SK-MEL-5 (cell line): Measurements from ENCODE around the gene RFX8. TPM values are rescaled to one million over a fixed set of nuclear protein-coding genes. Genes with fewer than 3 reads are reported as not detected.

Source experiments
- DNase-seq: peaks from one replicate; pipeline ENCODE4 v3.0.0-alpha.2; 2016; ENCODE audit warnings: low read depth, low spot score
- in situ Hi-C: cut with HindIII; loops from 2 replicates; pipeline ENCODE4 v1.10.0; 2016; ENCODE audit warnings: low sequenced_read_pairs, high pct_unique_total_duplicates, low pct_unique_long_range_greater_than_20kb
- total RNA-seq: library from RNA; depleted of rRNA; stranded (reverse); fragments of >200 nt; shearing (Covaris generic); gene quantifications from 2 replicates; pipeline ENCODE4 v1.2.3, GENCODE V29; 2014

RFX8 gene
- total RNA-seq, 1 experiment from 2014 or later, result not detected

- in situ Hi-C loops, result no loop called here
- no peak for DNase-seq
Observed at GRCh38 chr2:101428422-101429176, 46.3 kb downstream of the RFX8 start.

DNA sequence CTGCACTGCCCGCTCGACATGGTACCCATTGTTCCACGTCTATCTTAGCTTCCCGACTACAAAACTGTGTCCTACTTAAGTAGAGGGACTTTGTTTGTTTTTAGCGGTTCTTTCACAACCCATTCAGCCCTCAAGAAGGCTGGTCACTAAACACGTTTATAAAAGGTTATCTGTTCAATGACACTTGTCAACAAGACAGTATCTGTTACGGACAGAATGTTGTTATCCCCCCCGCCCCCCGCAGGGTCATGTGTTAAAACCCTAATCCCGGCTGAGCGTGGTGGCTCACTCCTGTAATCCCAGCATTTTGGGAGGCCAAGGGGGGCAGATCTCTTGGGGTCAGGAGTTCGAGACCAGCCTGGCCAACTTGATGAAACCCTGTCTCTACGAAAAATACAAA lies 47.2 kb downstream of the RFX8 start:
- in situ Hi-C loops, result no loop called here
- no peak for DNase-seq

DNA sequence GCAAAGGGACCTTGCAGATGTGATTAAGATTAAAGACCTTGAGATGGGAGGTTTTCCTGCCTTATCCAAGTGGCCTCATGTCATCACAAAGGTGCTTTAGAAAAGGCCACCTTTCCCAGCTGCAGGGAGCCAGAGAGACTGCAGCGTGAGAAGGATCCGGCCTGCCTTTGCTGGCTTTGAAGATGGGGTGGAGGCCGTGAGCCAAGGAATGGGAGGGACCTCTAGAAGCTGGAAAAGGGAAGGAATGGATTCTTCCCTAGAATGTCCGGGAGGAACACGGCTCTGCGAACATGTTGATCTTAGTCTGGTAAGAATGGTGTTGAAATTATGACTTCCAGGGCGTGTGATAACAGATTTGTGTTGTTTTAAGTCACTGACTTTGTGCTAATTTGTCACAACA lies 47.7 kb downstream of the RFX8 start:
- in situ Hi-C loops, result no loop called here
- DNase-seq, result no peak

DNA sequence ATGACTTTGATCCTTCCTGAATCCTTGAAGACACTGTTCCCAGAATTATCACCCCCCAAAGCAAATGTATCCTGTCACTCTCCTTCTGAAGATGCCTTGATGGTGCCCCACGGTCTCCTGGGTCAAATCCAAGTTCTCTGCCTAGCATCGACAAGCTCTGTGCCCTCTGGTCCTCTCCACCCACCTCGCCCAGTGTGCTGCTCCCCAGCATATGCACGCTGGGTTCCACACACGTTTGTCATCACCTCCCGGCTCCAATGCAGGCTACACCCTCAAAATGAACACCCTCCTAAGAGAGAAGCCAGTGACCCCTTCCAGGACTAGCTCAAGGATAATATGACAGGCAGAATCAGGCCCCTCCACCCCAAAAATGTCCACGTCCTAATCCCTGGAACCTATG lies 48.1 kb downstream of the RFX8 start:
- DNase-seq, result no peak
- in situ Hi-C loops, result no loop called here

DNA sequence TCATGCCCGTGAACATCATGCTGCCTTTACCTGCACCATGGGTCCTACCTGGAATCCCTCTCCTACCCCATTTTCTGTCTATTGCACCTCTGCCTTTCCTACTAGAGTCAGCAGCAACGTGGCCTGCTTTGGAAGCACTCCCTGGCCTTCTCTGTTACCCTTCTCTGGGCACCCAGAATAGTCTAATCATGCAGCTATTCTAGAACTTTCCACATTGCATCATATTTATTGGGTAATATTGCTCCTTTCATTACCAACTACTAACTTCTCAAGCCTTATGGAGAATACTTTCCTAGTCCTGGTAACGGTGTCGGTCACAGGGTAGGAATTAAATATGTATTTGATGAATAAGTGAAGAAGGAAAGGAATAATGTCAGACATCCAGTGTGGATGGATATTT lies 54.3 kb downstream of the RFX8 start:
- in situ Hi-C loops, result no loop called here
- no peak for DNase-seq

GRCh38 chr2:101419096-101419663 lies 55.7 kb downstream of the RFX8 start:
- in situ Hi-C loops, result no loop called here

DNA sequence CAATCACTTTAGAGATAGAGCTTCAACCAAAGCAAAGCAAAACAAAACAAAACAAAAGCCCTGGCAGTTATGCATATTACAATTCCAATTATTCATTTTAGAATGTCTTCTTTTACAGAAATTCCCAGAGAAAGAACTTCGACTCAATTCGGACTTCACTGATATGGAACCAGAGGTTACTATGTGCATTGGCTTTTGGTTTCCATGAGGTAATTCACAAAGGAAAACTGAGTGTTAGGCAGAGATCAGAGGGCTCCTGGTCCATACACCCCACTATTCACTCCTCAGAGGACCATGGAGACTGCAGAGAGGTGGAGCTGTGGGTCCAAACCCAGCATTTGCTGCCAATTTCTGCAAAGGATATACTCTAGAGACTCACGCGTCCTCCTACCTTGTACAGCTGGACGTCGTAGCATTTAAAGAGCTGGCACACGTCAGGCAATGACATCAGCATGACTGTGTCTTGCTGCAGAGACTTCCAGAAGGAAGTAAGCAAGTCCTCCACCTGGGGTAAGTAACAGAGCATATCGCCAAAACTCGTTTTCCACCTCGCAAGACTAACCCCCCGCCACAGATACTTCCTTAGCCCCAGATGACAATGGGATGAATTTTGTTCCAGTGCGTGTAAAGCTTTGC lies 56.3 kb downstream of the RFX8 start:
- in situ Hi-C loops, result no loop called here
- DNase-seq, result no peak

More at GRCh38 chr2:101419096-101419663, 55.7 kb downstream of the RFX8 start:
- DNase-seq, result peak; percentile 74

- in situ Hi-C loops, result no loop called here
Observed at GRCh38 chr2:101416609-101417008, 58.3 kb downstream of the RFX8 start.

DNA sequence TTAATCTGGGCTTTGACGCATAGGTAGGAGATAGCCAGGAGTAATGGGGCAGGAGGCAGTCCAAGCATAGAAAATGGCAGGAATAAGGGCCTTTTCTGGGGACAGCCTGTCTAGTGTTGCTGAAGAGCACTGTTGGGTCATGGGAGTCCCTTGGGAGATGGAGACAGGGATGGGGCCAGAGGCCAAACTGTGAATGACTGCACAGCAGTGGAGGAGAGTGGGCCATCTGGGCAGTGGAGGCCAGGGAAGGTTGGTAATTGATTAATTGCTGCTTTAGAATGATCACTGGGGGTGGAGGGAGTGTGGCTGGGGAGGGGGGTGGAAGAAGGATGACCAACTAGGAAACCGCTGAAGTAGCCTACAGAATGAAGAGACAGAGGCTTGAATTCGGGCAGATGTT lies 59.0 kb downstream of the RFX8 start:
- DNase-seq, result no peak
- in situ Hi-C loops, result no loop called here

More at GRCh38 chr2:101416609-101417008, 58.3 kb downstream of the RFX8 start:
- DNase-seq, result no peak

DNA sequence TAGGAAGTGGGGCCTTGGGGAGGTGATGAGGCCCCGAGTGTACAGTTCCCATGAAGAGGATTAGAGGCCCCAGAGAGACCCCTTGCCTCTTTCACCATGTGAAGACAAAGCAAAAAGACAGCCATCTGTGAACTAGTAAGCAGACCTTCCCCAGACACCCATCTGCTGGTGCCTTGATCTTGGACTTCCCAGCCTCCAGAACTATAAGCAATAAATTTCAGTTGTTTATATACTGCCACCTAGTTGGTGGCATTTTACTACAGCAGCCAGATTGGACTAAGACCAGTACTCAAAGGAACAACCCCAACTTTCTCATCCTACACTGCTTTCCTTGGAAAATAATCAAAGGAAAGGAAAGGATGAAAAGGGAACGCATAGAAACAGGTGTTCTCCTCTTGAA lies 59.7 kb downstream of the RFX8 start:
- in situ Hi-C loops, result no loop called here
- no peak for DNase-seq

DNA sequence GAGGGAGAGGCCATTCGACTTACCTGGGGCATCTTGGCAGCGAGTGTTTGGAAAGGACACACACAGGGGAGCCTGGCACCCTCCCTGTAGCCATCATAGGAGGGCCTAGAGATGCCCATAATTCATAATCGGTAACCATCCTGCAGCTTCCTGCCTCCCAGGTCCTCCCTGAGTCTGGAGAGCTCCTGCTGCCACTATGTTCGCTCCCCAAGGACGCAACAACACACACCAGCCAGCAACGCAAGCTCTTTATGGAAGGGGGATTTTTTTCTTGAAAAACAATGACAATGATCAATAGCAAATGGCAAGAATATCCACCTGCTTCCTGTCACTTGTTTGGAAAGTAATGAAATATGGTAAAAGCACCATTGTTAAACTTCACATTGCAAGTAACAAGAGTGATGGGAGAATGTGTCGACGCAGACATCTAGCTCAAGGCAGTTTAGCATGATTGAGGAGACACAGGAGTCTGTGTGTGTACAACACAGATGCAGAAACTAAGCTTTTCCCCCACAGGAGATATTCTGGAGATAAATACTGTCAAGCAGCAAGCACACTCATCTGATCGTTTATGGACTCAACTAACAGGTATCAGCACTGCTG lies 62.7 kb downstream of the RFX8 start:
- in situ Hi-C loops, result no loop called here

GRCh38 chr2:101410746-101411145 lies 64.2 kb downstream of the RFX8 start:
- no peak for DNase-seq
- in situ Hi-C loops, result no loop called here

More for the DNA sequence above, 62.7 kb downstream of the RFX8 start:
- DNase-seq, result no peak

DNA sequence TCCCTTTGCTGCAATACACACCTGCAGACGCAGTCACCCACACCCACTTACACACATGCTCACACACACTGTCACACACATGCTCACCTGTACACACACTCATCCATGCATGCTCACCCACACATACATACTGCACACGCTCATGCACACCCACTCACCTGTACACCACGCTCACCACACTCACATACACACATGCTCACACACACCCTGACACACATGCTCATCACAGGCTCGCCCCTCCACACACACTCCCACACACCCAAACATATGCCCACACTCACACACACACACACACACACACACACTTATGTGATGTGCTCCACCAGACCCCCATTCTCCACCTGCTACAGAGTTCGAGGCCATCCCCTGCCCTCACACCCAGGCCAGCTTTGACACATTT lies 64.8 kb downstream of the RFX8 start:
- DNase-seq, result no peak
- in situ Hi-C loops, result no loop called here

GRCh38 chr2:101409699-101410098 lies 65.2 kb downstream of the RFX8 start:
- in situ Hi-C loops, result no loop called here

DNA sequence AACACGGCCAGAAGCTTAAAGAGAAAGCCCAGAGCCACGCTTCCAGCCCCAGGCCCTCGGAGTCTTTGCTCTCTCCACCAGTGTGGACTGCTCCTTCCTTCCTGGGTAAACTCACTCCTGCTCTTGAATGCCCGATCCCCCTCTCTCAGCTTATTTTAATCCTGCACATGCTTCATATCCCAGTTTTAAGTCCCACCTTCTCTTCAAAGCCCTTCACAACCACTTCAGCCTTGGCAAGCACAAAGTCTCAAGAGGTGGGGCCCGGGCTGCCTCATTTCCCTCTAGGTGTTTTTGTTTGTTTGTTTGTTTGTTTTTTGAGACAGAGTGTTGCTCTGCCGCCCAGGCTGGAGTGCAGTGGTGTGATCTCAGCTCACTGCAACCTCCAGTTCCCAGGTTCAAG lies 66.0 kb downstream of the RFX8 start:
- DNase-seq, result no peak
- in situ Hi-C loops, result no loop called here

More at GRCh38 chr2:101409699-101410098, 65.2 kb downstream of the RFX8 start:
- no peak for DNase-seq

GRCh38 chr2:101405351-101405899 lies 69.5 kb downstream of the RFX8 start:
- in situ Hi-C loops, result no loop called here
- DNase-seq, result peak; percentile 41

GRCh38 chr2:101403745-101404144 lies 71.2 kb downstream of the RFX8 start:
- in situ Hi-C loops, result no loop called here
- no peak for DNase-seq

- in situ Hi-C loops, result no loop called here
- DNase-seq, result no peak
Observed at GRCh38 chr2:101402630-101403029, 72.3 kb downstream of the RFX8 start.
